K562 (cell line): ENCODE results near the gene SGMS1. TPM values are rescaled to one million over a fixed set of nuclear protein-coding genes. Genes with fewer than 3 reads are reported as not detected.

Source experiments
- DMBX1 ChIP-seq: fragments of 250-450 bp; sonication (Bioruptor Pico); IDR thresholded peaks from 2 replicates; pipeline ENCODE4 v1.8.0; 2022; ENCODE audit warnings: inconsistent platforms, mild to moderate bottlenecking, moderate library complexity, borderline replicate concordance
- E2F3 ChIP-seq: fragments of 250-450 bp; sonication (Bioruptor Pico); IDR thresholded peaks from 2 replicates; pipeline ENCODE4 v1.4.0; 2020; ENCODE audit warnings: mild to moderate bottlenecking
- FOXJ2 ChIP-seq: fragments of 200-800 bp; sonication (Bioruptor generic); IDR thresholded peaks from 2 replicates; pipeline ENCODE4 v1.6.1; 2016; ENCODE audit warnings: missing genetic modification characterization, missing compliant biosample characterization
- KDM5B ChIP-seq: fragments of 200-600 bp; sonication (generic); IDR thresholded peaks from 2 replicates; pipeline ENCODE4 v1.6.1; 2012; ENCODE audit warnings: low read depth, mild to moderate bottlenecking, moderate library complexity, low read length, control low read depth, inconsistent platforms; ENCODE audit not compliant: insufficient replicate concordance
- PBX2 ChIP-seq, 2 experiments: IDR thresholded peaks in 1 of 2; conservative IDR thresholded peaks in 1 of 2; 2 replicates each; pipeline ENCODE4 v1.6.1; 2016; ENCODE audit warnings: low read depth in 2 of 2, mild to moderate bottlenecking in 1 of 2, missing compliant biosample characterization in 1 of 2, missing genetic modification characterization in 1 of 2, moderate library complexity in 1 of 2
- TCF15 ChIP-seq: fragments of 250-450 bp; sonication (Bioruptor Pico); IDR thresholded peaks from 2 replicates; pipeline ENCODE4 v1.8.0; 2022; ENCODE audit warnings: moderate library complexity, mild to moderate bottlenecking, inconsistent platforms
- ZBTB9 ChIP-seq: fragments of 450-650 bp; formaldehyde crosslinking; IDR thresholded peaks from 2 replicates; pipeline ENCODE4 v1.4.0; 2020; ENCODE audit warnings: mild to moderate bottlenecking, moderate library complexity
- ZNF311 ChIP-seq: fragments of 250-450 bp; sonication (Bioruptor Pico); IDR thresholded peaks from 2 replicates; pipeline ENCODE4 v1.4.0; 2020; ENCODE audit warnings: mild to moderate bottlenecking, moderate library complexity
- ZNF512 ChIP-seq: IDR thresholded peaks from 2 replicates; pipeline ENCODE4 v1.6.1; 2016; ENCODE audit warnings: missing genetic modification characterization, missing compliant biosample characterization
- ZNF584 ChIP-seq: fragments of 200-800 bp; sonication (Bioruptor generic); IDR thresholded peaks from 2 replicates; pipeline ENCODE4 v1.6.1; 2016; ENCODE audit warnings: low read depth, mild to moderate bottlenecking, missing genetic modification characterization, missing compliant biosample characterization
- polyA plus RNA-seq, 8 experiments: library from polyadenylated mRNA; depleted of rRNA in 4 of 8; stranded (reverse) in 5 of 8; unstranded in 3 of 8; fragments of >200 nt; fragmentation: Nextera tagmentation in 2 of 8; fragmentation: Illumina TruSeq in 1 of 8; extraction: Ambion mirVana in 2 of 8; extraction: Trizol in 1 of 8; gene quantifications; 2 replicates each; pipeline versions ENCODE4 v1.2.1 to v1.2.3, GENCODE V29; 2011 to 2014; ENCODE audit warnings: inconsistent platforms in 1 of 8, missing spikeins in 1 of 8
- total RNA-seq, 7 experiments: library from RNA; depleted of rRNA in 6 of 7; stranded (reverse); fragments of >200 nt in 6 of 7; fragmentation: Illumina TruSeq in 2 of 7; extraction: Trizol in 2 of 7; gene quantifications; 2 replicates each; pipeline versions ENCODE4 v1.2.1 to v1.2.3, GENCODE V29; 2011 to 2021; ENCODE audit warnings: low replicate concordance in 1 of 7

SGMS1 gene
- total and polyA plus RNA-seq, 9 of the 15 experiments (the other 6 are each of a cell fraction or from before 2014, with no cell fraction given) = 22.6 to 232 (median 82.2) TPM

GRCh38 chr10:50580262-50580891 is 43.4 kb downstream of the SGMS1 start (continued):
- TF ChIP-seq DMBX1 (CRISPR knock-in tag) (peak; percentile 19; the same call in 1 of the 2 replicates), PBX2 (CRISPR knock-in tag; IDR thresholded peaks at IDR 0.05; ENCODE audit: low read depth) (no peak), PBX2 (tag; conservative IDR thresholded peaks at IDR 0.05; ENCODE audit: low read depth) (0 out of 2 replicates have a peak, but pooled peaks have one; percentile 4), ZNF512 (tag) (no peak), ZNF584 (CRISPR knock-in tag) (0 out of 2 replicates have a peak, but pooled peaks have one; percentile 51), ZBTB9 (CRISPR knock-in tag) (no peak), TCF15 (CRISPR knock-in tag) (peak; percentile 62; the same call in 1 of the 2 replicates), ZNF311 (CRISPR knock-in tag) (0 out of 2 replicates have a peak, but pooled peaks have one; percentile 28), FOXJ2 (tag) (peak; percentile 3; the same call in 1 of the 2 replicates), KDM5B (no peak), E2F3 (no peak)
